CMK (cell line): ENCODE results near the gene ARHGEF7.

Experiments used
- DNase-seq: peaks from one replicate; pipeline ENCODE4 v3.0.0-alpha.2; 2010; ENCODE audit warnings: low read depth

The ARHGEF7 gene

DNA sequence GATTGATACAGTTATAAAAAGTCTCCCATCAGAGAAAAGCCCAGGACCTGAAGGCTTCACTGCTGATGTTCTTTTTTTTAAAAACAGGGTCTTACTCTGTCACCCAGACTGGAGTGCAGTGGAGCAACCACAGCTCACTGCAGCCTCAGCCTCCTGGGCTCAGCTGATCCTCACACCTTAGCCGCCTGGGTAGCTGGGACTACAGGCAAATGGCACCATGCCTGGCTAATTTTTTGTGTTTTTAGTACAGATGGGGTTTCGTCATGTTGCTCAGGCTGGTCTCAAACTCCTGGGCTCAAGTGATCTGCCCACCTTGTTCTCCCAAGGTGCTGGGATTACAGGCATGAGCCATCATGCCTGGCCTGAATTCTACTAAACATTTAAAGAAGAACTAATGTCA is 238.4 kb downstream of the ARHGEF7 start:
- DNase-seq: no peak

DNA sequence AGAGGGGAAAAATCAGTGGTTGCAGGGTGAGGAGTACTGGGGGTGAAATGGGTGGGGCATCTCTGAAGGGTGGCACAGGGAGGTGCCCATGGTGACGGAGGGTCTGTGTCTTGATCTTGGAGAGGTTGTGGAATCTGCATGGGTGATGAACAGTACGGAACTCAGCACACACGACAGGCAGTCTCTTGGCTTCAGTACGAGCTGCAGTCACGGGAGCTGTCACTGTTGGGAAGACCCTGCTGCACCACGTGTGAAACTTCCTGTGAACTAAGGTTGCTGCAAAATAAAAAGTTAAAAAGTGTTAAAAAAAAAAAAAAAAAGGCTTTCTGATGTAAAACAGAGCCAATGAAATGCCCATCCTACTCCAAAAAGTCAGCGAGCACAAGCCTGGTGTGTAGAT is 239.7 kb downstream of the ARHGEF7 start:
- no peak for DNase-seq
